HepG2 (cell line): ENCODE measurements around the gene EPN3. TPM values are rescaled to one million over a fixed set of nuclear protein-coding genes. Genes with fewer than 3 reads are reported as not detected.

ENCODE experiments used
- EP300 ChIP-seq, 3 experiments: sonication (generic) in 1 of 3; formaldehyde crosslinking in 1 of 3; IDR thresholded peaks; 2 replicates each; pipeline versions ENCODE4 v1.5.1 to v1.6.1; 2011 to 2020; ENCODE audit warnings: low read depth in 2 of 3, low read length in 2 of 3, borderline replicate concordance in 1 of 3, improper control_type of control experiment in 1 of 3, mild to moderate bottlenecking in 1 of 3, missing genetic modification reagents in 1 of 3, moderate library complexity in 1 of 3
- GZF1 ChIP-seq: sonication (generic); formaldehyde crosslinking; IDR thresholded peaks from 2 replicates; pipeline ENCODE4 v1.5.1; 2020; ENCODE audit warnings: mild to moderate bottlenecking, missing genetic modification reagents
- LRRFIP1 ChIP-seq: sonication (generic); formaldehyde crosslinking; conservative IDR thresholded peaks from 2 replicates; pipeline ENCODE4 v1.4.0; 2020; ENCODE audit warnings: missing genetic modification reagents
- MXI1 ChIP-seq: IDR thresholded peaks from 3 replicates; pipeline ENCODE4 v1.6.1; 2012; ENCODE audit warnings: low read depth, low read length, inconsistent platforms, borderline replicate concordance
- RORA ChIP-seq: sonication (generic); formaldehyde crosslinking; IDR thresholded peaks from 2 replicates; pipeline ENCODE4 v1.5.0; 2020; ENCODE audit warnings: mild to moderate bottlenecking, missing genetic modification reagents, moderate library complexity
- SIN3B ChIP-seq: fragments of 150-350 bp; IDR thresholded peaks from 2 replicates; pipeline ENCODE4 v1.6.1; 2014; ENCODE audit warnings: low read length
- SIX1 ChIP-seq: sonication (generic); formaldehyde crosslinking; IDR thresholded peaks from 2 replicates; pipeline ENCODE4 v1.4.0; 2020; ENCODE audit warnings: missing genetic modification reagents, borderline replicate concordance
- polyA plus RNA-seq, 8 experiments: library from polyadenylated mRNA; depleted of rRNA in 3 of 8; stranded (reverse) in 7 of 8; unstranded in 1 of 8; fragments of >200 nt; fragmentation: Illumina TruSeq in 4 of 8; extraction: Trizol in 4 of 8; gene quantifications; 2 replicates each; pipeline versions ENCODE4 v1.2.1 to v1.2.3, GENCODE V29; 2011 to 2016; ENCODE audit warnings: low read depth in 4 of 8, missing spikeins in 1 of 8, mixed read lengths in 1 of 8; ENCODE audit not compliant: insufficient read depth in 1 of 8
- total RNA-seq, 5 experiments: library from RNA; depleted of rRNA; stranded (reverse); fragments of >200 nt; fragmentation: Illumina TruSeq; extraction: Trizol; gene quantifications; 2 replicates each; pipeline ENCODE4 v1.2.3, GENCODE V29; 2016; ENCODE audit warnings: low read depth in 1 of 5
- TF ChIP-seq, protein P1 (sequence below): sonication (generic); formaldehyde crosslinking; IDR thresholded peaks from 2 replicates; pipeline ENCODE4 v1.8.0; 2022; ENCODE audit warnings: missing genetic modification reagents, mild to moderate bottlenecking, inconsistent platforms, borderline replicate concordance

The EPN3 gene
- total and polyA plus RNA-seq, 2 of the 13 experiments (the other 11 are each of a cell fraction or from before 2014, with no cell fraction given) = 0.11 to 0.95 TPM

- TF ChIP-seq LRRFIP1 (CRISPR knock-in tag) (no peak), SIX1 (CRISPR knock-in tag) (no peak), RORA (CRISPR knock-in tag) (no peak), SIN3B (no peak), GZF1 (CRISPR knock-in tag) (no peak), MXI1 (no peak), EP300 (IDR thresholded peaks at IDR 0.05; ENCODE audit: low read depth in 2 of 2, low read length in 2 of 2) (no peak), EP300 (CRISPR knock-in tag; IDR thresholded peaks at IDR 0.05; ENCODE audit: borderline replicate concordance) (no peak)
- TF ChIP-seq, protein P1, sequence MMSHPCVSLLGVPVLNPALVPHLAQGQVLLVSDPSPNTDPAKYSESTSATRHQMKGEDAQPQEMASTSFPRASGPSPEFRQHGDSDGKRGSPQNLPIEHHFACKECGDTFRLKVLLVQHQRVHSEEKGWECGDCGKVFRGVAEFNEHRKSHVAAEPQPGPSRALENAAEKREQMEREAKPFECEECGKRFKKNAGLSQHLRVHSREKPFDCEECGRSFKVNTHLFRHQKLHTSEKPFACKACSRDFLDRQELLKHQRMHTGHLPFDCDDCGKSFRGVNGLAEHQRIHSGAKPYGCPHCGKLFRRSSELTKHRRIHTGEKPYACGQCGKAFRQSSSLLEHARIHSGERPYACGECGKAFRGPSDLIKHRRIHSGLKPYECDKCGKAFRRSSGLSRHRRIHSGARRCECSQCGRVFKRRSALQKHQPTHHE = no peak
These were observed 58.6 kb downstream of the EPN3 start (continued) for GRCh38 chr17:50590946-50591737.
